ENCODE results near the gene SHPK.

SHPK gene

DNA sequence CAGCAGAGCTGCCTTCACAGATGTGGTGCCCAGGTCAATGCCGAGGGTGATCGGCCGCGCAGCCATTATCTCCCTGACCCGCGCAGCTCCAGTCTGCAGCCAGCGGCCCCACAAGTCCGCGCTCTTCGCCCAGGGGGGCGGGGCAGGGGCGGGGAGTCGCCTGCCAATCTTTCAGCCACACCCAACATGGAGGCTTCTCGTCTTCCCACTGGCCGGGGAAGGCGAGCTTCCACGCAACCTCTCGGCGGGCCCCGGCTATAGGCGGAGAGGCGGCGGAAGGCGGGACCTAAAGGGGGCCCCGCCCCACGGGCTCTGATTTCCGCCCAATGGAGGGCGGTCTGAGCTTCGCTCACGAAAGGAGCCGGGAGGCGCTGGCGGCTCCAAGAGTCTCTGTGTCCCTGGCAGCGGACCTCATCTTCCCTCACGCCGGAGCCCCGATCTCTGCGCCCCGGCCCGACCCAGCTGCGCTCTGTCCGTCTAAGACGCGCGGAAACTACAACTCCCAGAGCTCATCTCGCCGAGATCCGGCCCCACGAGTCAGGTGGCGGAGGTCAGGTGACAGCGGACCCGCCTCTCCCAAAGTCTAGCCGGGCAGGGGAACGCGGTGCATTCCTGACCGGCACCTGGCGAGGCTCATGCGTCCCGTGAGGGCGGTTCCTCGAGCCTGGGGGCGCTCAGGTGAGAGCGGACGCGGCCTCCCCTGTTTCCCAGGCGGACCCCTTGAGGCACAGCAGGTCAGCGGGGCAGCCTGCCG, at the start of gene SHPK, which contains the start of gene CTNS:
TSS of gene SHPK (minus strand) at position 97 of the 754 bp plus-strand sequence. CDS start at position 66, 31 bp downstream.
TSS of gene CTNS (plus strand) at position 607 of the 754 bp plus-strand sequence. CDS start 3,447 bp downstream, outside the sequence.
- DNase-seq: peak; percentile 99

DNA sequence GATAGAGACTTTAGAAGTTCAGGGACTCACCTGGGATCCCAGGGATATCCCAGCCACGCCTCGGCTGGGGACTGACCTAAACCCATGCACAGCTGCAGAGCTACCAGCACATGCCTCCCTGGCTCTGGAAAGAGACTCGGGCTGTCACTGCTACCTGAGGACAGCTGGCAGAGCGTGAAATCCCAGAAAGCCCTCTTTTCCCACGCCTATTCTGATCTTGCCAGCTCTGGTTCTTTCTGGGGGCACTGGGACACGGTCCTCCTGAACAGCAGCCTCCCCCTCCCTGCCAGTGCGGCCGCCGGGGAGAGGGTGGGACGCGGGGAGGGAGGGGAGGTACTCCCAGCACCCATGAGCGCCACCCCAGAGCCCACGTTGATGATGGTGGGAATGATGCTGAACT, 49.1 kb upstream of the SHPK start:
- DNase-seq: no peak

DNA sequence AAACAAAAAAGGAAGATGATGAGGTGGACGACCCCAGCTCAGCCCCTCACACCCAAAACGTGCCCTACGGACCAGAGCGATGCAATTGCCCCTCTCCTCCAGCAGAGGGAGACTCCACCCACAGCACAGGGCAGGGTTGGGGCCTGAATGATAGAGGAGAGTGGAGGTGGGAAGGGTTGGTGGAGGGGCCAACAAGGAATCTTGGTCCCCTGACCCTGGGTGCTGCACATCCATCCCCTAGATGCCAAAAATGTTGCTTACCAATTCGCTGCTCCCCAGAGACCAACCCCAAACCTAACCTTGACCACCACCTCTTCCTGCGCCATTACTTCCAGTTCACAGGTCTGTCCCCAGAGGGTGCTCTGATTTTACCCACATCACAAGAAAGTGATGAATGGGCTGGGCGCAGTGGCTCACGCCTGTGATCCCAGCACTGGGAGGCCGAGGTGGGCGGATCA, 47.0 kb upstream of the SHPK start:
- peak; percentile 82 for DNase-seq

DNA sequence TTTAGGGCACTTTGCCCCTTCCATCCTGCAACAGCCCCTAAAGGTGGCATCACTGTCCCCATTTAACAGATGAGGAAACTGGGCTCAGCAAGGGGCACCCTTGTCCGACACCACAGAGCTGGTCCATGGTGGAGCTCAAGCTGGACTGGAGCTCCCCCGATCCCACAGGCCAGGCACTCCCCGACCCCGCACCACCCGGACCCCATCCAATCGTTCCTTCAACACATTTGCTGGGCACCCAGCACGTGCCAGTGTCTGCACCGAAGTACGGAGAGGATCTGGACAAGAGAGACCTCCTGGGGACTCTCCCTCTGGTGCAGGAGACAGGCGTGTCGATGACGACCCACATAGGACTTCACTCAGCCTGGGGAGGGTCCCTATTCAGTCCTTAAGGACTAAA, 46.0 kb upstream of the SHPK start:
- DNase-seq: no peak

DNA sequence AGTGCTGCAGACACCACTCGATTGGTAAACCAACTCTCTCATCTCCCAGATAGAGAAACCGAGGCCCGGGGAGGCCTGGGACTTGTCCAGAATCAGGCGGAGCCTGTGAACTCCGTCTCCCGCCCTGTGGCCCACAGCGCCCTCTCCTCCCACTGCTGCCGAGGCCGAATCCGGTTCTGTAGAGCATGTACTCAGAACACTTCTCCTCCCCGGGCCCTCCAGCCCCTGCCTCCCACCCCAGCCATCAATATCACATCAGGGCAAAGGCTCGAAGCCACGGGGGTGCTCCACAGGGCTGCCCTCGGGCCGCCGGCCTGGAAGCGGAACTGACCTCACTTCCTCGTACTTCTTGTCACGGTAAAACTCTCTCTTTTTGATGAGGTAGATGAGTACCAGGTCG, 45.5 kb upstream of the SHPK start:
- DNase-seq: no peak

GRCh38 chr17:3681057-3681456, 45.0 kb upstream of the SHPK start:
- DNase-seq: no peak

DNA sequence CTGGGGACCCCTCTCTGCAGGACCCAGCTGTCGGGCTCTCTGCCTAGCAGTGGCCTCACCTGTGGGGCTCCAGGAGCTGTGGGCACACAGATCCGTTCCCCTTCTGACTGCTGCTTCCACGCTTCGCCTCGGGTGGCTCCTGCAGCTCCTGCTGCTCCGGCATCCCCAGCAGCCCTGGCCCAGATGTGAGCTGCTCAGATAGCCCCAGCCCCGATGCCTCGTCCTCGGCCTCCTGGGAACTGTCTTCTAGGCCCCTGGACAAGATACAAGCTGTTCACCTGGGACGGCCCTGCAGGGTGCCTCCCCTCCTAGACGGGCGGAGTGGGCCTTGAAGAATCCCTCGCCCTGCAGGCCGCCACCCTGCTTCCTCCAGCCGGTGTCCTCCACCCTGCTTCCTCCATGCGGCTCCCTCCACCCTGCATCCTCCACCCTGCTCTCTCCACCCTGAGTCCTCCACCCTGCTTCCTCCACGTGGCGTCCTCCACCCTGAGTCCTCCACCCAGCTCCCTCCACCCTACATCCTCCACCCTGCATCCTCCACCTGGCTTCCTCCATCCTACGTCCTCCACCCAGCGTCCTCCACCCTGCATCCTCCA, 43.6 kb upstream of the SHPK start:
- DNase-seq: peak; percentile 31

- peak; percentile 39 for DNase-seq
These were observed 42.9 kb upstream of the SHPK start for GRCh38 chr17:3678821-3679530.

DNA sequence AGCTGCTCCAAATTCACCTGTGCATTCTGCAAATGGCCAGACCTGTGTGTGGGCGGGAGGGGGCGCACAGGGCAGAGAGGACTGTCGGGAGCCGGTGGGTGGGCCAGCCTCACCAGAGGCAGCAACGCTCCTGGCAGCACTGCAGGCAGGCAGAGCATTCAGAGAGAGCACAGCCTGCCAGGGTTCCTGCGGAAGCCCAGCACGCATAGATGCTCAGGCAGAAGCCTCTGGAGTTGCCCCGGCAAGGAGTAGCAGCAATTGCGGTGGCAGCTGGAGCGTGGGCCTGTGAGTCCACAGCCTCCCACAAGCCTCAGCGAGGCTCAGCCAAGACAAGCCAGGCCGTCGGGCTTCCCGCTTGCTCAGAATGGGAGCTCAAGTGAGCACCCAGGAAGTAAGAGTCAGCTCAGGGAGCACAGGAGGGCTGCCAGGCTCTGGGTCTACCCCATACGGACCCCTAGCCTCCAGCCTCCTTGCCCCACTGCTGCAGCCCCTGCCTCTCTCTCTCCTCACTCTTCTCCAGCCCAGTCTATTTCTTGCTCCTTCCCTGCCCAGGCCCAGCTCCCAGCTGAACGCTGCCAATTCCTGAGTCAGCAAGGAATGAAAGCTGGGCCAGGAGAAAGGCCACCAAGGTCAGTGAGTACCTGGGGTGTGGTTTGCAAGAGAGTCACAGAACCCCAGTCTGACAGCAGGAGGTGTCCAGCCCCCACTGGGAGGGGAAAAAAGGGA, 42.2 kb upstream of the SHPK start:
- DNase-seq: no peak

DNA sequence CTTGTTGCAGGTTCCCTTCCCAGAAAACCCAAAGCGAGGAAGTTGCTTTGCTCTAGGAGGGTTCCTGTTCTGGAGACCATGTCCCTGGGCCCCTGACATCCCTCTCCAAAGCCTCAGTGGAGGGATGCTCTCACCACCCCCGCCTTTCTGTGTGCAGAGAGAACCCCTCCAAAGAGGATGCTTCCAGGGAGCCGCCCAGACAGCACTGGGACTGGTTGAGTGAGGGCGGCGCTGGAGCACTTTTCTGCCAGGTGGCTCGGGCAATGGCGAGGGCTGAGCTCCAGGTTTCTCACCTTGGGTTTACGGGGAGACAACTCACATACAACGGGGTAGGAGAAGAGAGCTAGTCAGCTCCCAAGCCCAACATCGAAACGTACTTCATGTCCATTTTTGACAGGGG, 39.8 kb upstream of the SHPK start:
- DNase-seq: no peak

DNA sequence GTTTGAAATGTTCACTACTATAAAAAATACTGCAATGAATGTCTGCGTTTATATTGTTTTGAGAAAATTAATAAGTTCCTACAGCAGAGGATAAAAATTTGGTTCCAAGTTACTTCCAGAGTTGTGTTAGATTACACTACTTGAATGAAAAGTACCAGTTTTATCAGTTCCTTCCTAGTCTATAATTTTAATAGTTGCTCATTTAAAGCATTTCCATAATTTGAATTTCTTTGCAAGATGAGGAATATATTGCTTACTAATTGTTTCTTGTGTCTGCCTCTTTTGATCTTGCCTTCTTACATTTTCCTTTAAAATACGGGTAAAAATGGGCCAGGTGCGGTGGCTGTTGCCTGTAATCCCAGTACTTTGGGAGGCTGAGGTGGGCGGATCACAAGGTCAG, 36.5 kb upstream of the SHPK start:
- DNase-seq: no peak

GRCh38 chr17:3669548-3669947, 33.5 kb upstream of the SHPK start:
- peak; percentile 22 for DNase-seq

GRCh38 chr17:3669085-3669347, 33.0 kb upstream of the SHPK start:
- no peak for DNase-seq

DNA sequence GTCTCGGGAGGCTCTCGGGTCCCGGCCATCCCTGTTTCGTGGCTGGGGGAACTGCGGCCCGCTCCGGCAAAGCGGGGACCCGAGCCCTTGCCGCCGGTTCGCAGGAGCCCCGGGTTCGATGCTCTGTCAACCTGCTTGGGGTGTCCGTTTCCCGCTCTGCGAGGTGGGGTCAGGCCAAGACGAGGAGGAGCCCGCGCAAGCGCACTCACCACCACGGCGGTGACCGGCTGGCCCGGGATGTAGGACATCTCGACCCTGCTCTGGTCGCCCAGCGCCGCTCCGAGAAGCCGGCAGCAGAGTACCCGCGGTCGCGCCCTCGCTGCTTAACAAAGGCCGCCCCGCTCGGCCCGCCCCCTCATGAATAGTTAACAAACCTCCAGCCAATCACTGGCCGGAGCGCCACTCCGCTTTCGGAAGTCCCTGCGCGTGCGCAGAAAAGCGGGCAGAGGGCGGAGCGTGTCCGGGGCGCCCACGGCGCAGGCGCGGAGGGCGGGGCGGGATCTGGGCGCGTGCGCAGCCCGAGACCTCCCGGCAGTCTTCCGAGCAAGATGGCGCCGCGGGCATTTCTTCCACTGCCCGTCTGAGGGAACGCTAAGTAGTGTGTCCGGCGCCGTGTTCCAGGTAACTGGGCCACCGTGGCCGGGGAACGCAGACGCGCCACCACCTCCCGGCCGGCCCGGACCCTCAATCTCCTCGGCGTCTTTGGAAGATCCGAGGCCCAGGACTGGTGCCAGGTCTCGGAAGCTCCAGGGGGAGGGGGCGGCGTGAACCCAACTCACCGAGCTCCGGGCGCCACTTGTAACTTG, 32.4 kb upstream of the SHPK start, which contains the start of the genes EMC6 and TAX1BP3:
TSS of gene EMC6 (plus strand) at position 534 of the 806 bp plus-strand sequence. CDS start 335 bp downstream, outside the sequence.
TSS of gene TAX1BP3 (minus strand) at position 300 of the 806 bp plus-strand sequence. CDS start at position 248, 52 bp downstream.
- DNase-seq: peak; percentile 99

DNA sequence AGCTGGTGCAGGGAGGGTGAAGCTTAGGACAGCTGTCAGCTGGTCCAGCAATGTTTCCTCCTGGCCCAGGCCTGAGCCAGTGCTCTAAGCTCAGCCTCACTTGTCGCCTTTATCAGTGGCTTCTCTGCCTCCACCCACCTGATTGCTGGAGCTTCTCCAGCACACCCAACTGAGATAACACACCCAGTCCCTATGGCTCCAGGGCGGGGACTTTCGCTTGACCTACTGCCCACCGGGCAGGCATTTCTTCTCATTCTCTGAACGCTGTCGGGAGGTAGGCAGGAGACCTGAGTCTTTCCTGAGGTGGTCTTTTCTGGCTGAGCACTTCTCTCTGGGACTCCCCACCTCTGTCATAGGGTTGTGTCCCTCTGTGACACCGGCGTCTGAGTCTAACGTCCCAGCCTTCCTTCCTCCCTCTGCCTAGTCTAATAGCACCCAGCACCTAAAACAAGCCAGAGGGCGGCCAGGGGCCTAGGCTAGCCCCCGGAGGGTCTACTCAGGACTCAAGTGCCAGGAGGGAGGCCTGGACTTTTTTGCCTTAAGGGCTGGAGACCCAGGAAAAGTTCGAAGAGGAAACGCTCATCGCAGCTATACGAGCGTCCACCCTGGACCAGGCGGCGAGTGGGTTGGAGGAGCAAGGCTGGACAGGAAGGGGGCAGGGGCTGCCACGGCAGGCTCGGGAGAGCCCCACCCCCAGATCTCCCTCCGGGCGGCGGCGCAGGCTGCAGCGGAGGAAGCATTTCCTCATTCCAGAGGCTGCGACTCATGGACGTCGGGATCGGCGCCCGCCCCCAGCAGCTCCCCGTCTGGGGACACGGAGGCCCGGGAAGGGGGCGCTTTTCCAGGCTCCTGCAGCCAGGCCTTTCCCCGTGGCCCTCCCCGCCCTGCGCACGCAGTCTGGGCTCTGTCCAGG, 31.6 kb upstream of the SHPK start:
- DNase-seq: peak; percentile 81

DNA sequence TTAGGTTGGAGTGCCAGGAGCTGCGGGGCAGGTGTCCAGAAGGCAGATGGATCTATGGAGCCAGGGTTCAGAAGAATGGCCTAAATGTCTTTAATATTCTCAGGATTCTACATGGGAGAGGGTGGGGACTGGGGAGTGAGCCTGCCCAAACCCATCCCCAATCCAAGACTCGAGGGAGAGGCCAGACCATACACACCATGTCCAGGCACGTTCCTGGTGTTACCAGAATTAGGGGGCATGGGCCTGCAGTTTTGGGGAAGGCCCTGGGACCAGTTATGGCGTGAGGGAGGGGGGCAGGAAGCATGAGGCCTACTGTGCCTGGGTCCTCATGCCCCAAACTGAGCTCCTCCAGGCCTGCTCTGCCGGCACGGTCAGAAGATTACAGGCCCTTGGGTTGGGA, 30.5 kb upstream of the SHPK start:
- no peak for DNase-seq

GRCh38 chr17:3665834-3666233, 29.8 kb upstream of the SHPK start:
- no peak for DNase-seq

- DNase-seq: no peak
These were observed 27.3 kb upstream of the SHPK start for GRCh38 chr17:3663102-3664011.

GRCh38 chr17:3660311-3660891, 24.4 kb upstream of the SHPK start:
- no peak for DNase-seq

Measured in hematopoietic multipotent progenitor cell treated with erythropoietin and hydrocortisone succinate and interleukin-3 and kit ligand, for 4 days (in vitro differentiated cells).